GM12891 (cell line): ENCODE measurements around the gene MRPS10.

Experiments
- POLR2A ChIP-seq: IDR thresholded peaks from 2 replicates; pipeline ENCODE4 v1.6.1; 2011; ENCODE audit warnings: low read depth, low read length, control low read depth
- POLR2AphosphoS5 ChIP-seq: IDR thresholded peaks from 2 replicates; pipeline ENCODE4 v1.6.1; 2011; ENCODE audit warnings: low read depth, low read length, control low read depth
- TAF1 ChIP-seq: IDR thresholded peaks from 2 replicates; pipeline ENCODE4 v1.6.1; 2011; ENCODE audit warnings: low read depth, low read length, control low read depth

GRCh38 chr6:42165016-42165415 is 52.6 kb downstream of the MRPS10 start:
- TF ChIP-seq POLR2A (no peak), POLR2AphosphoS5 (no peak), TAF1 (no peak)
